NAMALWA (cell line): ENCODE results near the gene GRIN2A.

Source experiments
- DNase-seq: peaks from one replicate; pipeline ENCODE4 v3.0.0-alpha.2; 2015; ENCODE audit warnings: low spot score

The GRIN2A gene

GRCh38 chr16:10031473-10031872, 150.8 kb downstream of the GRIN2A start:
- DNase-seq, result no peak

GRCh38 chr16:10028644-10029043, 153.6 kb downstream of the GRIN2A start:
- no peak for DNase-seq

DNA sequence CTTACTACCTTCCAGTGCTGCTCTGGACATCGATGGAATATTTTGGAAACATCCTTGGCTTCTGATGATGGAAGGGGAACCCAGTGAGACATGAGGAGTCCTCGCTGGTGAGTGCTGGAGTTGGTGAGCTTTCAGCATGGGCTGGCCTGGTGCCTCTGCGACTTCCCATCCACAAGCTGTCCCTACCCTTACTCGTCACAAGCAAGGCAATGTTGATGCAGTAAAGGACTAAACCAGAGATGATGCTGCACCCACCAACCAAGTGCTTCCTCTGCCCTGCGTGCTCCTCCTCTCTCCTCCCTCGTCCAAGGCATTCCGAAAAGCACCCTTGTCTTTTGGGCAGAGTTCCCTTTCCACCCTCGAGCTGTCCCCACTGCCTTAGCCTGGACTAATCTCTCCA, 154.7 kb downstream of the GRIN2A start:
- no peak for DNase-seq

DNA sequence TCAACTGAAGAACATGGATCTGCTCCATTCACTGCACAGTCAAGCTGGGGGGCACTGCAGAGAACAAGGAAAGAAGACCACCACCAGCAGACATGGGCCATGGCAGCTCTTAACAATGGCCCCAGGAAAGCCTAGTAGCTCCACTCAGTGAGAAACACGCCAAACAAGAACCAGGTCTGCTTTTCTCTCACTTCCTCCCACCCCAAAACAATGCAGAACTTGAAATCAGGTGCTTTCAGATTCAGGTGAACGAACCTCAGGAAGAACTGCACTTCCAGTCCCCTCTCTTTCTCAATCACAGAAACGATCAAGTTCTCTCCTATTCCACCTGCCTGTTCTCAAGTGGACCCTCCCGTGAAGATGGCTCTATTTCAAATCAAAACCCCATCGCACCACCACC, 155.6 kb downstream of the GRIN2A start:
- DNase-seq, result no peak

DNA sequence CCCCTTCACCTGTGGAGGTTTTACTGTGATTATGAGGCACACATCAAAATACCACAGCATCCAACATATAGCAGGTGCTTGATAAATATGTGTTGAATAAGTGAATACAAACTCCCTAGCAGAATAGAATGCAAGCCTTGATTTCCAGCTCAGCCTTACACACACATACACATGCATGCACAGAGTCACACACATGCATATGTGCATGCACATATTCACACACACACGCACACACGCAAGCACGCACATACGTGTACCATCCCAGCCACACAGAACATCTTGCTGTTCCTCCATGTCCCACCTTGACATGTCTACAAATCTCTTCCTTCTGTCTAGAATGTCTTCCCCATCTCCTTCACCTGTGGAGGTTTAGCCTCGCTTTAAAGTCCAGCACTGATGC, 160.1 kb downstream of the GRIN2A start:
- DNase-seq, result no peak

DNA sequence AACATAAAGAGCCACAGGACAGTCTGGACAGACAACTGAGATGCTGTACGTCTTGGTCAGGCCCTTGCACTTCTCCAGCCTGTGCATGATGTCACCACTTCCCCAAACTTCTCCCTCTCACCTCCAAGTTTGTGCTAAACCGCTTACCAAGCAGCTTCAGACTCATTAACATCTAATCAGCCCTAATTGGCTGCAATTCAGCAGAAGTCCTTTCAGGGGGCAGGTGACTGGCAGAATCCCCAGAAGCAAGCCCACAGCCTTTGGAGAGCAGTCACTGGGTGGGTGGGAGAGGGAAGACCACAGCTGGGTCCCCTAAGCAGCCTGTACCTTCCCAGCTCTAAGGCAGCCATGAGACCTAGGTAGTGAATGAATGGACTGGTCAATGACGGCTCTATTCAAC, 161.4 kb downstream of the GRIN2A start:
- no peak for DNase-seq

- no peak for DNase-seq
These were observed 165.5 kb downstream of the GRIN2A start for GRCh38 chr16:10016752-10017151.

DNA sequence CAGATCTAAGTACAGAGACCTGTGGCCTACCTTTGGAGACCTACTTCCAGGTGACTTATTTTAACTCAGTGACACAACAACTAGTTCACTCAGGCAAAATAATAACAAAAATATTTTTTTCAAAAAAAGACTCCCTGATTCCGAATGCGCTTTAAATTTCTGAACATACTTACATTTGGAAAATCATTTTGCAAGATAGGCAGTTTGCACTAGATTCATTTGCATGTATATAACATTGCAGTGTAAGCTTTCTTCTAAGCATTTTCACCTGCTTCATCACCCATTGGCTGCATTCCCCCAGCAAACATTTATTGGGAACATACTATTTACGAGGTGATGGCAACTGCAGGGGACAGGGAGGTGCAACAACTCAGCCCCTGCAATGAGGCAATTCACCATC, 166.8 kb downstream of the GRIN2A start:
- DNase-seq, result no peak

DNA sequence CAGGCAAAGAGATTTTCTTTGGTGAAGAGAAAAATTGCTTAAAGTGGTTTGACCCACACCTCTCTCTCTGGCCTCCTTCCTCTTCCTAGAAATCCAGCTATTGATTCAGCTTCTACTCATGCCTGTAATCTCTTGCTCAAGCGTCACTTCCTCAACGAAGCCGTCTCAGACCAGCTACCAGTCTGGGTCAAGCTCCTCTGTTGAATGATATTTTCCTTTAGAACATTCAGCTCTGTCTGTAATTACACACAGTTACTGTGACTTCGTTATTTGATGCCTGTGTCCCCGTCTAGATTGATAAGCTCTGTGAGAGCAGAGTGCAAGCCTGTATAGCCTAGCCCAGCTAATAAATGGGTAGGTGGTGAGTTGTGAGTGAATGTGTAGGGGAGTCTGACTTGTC, 168.5 kb downstream of the GRIN2A start:
- no peak for DNase-seq

- DNase-seq, result no peak
These were observed 168.9 kb downstream of the GRIN2A start for GRCh38 chr16:10013364-10013763.

GRCh38 chr16:10009684-10010083, 172.5 kb downstream of the GRIN2A start:
- no peak for DNase-seq

GRCh38 chr16:10003486-10003885, 178.7 kb downstream of the GRIN2A start:
- no peak for DNase-seq

DNA sequence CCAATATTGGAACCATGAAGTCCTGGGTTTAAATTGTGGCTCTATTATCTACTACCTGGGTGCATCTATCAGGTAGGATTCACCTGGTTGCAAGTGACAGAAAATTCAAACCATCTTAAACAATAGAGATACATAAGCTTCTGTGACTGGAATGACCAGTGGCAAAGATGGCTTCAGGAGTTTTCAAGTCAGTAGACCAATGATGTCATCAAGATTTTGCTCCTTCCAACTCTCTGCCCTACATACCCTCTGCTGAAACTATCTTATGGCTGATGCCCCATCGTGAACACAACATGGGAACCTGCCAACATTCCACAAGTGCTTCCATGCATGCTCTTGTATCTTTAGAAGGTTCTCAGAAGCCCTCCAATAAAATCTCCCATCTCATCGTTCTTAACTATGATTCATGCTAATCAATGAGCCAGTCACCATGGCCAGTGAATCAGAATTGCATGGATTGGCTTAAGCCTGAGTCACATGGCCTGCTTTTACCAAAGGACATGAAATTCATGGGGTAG, 180.9 kb downstream of the GRIN2A start:
- no peak for DNase-seq

DNA sequence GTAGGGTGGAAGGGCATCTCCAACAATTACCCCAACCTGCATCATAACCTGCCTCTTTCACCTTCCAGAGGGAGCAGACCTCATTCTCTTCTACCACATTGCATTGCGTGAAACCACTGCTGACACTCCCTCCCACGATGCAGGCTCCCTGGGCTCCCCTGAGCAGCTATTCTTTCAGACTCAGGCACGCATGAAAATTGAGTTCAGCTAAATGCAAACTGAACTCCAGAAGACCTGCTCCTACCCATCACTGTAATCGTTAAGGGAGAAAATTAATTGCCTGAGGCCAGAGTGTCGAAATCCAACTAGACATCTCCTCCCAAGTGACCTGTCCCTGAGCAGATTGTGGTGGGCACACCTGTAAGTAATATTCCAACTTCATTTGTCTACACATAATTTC, 186.0 kb downstream of the GRIN2A start:
- DNase-seq, result no peak

DNA sequence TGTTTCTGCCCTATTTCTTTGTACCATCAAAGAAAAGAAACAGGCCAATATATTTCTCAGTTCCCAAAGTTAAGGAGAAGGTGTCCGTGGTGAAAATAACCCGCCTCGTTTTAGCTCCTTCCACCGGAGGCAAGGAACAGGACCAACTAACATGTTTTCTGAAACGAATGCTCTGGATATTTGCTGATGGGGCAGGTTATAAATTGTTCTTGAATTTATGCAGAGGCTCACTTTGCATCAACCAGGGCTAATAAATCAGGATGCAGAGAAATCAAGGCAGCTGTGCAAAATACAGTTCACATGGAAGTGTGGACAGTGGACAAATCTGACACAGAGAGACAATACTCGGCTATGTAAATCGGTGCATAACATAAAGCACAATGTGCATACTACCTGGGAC, 189.8 kb downstream of the GRIN2A start:
- DNase-seq, result no peak

- no peak for DNase-seq
These were observed 201.2 kb downstream of the GRIN2A start for GRCh38 chr16:9980981-9981380.

DNA sequence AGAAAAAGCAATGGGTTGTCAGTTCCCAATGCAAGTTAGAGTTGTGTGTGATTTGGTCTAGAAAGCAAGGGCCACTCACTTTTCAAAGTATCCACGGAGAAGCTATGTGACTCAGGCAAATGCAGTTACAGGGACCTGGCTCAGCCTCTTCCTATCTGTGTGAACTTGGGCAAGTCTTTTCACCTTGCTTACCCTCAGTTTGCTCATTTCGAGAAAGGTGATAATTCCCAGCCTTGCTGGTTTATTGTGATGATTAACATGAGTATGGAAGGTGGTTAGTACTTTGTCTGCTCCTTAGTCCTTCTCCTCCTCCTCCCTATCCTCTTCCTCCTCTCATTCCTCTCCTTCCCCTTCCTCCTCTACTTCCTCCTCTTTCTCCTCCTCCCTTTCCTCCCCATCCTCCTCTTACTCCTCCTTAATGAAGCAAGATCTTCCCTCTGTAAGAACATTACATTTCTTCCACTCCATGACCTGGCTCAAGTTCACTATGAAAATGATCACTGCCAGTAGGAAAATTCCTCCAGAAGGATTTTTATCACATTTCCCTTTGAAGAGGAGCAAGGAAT, 204.0 kb downstream of the GRIN2A start:
- no peak for DNase-seq

DNA sequence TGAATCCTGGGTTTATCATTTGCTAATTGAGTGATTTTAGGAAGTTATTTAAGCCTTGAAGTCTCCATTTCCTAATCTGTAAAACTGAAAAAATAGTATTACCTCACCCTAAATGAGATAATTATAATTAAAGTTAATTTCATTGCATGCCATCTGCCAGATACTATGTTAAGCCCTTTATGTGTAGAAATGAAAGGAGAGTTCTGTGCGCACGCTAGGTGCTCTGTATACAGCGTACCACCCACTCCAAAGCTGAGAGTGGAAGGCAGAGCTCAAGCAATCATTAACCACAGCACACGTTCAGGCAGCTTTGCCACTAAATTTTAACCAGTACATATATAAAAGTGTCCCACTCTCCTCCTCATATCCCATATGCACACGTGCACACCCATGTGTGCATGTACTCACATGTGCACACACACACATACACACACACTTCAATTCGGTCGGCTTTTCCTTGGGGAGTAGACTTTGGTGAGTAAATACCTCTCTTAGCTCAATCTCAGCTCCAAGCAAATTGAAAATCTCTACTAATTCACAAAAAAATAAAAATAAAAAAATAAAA, 204.8 kb downstream of the GRIN2A start:
- no peak for DNase-seq

- no peak for DNase-seq
These were observed 205.6 kb downstream of the GRIN2A start for GRCh38 chr16:9976601-9977000.

- DNase-seq, result no peak
These were observed 210.3 kb downstream of the GRIN2A start for GRCh38 chr16:9971907-9972306.

DNA sequence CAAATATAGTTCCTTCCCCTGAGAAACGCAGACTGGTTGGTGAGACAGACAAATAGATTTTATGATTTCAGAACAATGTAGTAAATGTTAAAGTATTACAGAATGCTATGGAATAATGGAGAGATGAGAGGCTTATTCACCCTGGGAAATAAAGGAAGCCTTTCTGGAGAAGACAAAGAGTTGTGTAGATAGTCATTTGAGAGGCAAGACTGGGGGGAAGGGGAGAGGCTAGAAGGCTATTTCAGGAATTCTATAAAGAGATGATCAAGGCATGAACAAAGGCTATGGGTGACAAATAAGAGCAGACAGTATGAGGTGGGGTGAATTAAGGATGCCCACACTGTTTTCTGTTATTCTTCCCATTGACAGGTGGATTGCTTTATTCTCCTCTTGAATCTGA, 211.4 kb downstream of the GRIN2A start:
- no peak for DNase-seq

DNA sequence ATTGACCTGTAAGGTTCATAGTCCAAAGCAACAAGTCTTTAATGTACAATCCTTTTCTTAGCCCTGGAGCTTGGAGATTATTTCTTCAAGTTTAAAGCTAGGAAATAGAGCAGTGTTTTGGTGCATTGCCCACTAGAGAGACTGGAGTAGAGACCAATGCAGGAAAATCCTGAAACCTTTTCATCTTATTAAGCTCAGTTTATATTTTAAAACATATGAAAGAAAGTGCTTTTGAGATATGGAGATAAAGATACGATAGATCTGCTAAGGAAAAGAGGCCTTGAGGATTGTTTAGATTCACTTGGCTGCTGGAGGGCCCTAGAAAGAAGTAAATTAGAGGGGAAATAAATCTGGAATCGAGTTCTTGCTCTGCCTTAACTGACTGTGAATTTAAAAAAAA, 212.0 kb downstream of the GRIN2A start:
- no peak for DNase-seq

- no peak for DNase-seq
These were observed 212.6 kb downstream of the GRIN2A start for GRCh38 chr16:9969580-9969979.

DNA sequence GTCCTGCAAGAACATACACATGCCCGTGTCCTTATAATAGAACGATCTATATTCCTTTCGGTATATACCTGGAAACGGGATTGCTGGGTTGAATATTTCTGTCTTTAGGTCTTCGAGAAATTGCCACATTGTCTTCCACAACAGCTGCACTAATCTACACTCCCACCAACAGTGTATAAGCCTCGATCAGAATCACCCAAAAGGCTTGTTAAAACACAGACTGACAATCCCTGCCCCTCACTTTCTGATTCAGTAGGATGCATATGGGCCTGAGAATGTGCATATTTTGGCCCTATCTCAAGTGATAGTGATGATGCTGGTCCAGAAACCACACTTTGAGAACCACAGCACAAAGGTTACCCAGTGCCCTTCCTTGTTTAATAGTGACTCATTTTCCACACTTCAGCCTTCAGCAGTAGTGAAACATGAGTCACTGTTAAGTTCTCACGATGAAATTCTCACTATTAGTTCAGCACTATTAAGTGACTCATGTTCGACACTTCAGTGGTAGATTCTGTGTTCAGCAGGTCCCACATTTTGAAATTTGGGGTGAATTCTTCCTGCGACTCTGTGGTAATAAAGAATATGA, 215.6 kb downstream of the GRIN2A start:
- no peak for DNase-seq
